H1 (cell line): ENCODE results near the gene HES4. TPM values are rescaled to one million over a fixed set of nuclear protein-coding genes. Genes with fewer than 3 reads are reported as not detected.

ENCODE experiments used
- CTCF ChIA-PET: fragments of 300-600 bp; sonication (Branson Sonifier 250); formaldehyde crosslinking; loops from one replicate; lab custom pipeline; 2021; ENCODE audit not compliant: partially characterized antibody; lab: Charles Lee
- POLR2A ChIA-PET: fragments of 300-600 bp; sonication (Branson Sonifier 250); formaldehyde crosslinking; loops from one replicate; lab custom pipeline; 2021; ENCODE audit warnings: inconsistent platforms; ENCODE audit not compliant: partially characterized antibody; lab: Charles Lee
- DNase-seq, 2 experiments: peaks; one replicate each; pipeline versions ENCODE4 v3.0.0 to v3.0.0-alpha.2; 2010 to 2022; ENCODE audit warnings: low spot score in 2 of 2, low read depth in 1 of 2, mixed read lengths in 1 of 2
- FAIRE-seq: peaks from 2 replicates; lab custom pipeline; 2011; peaks lifted over from hg19 to GRCh38; lab: Jason Lieb, UNC
- H2AFZ ChIP-seq: 2 replicates; pipeline ENCODE4 v1.8.1; 2012; ENCODE audit warnings: low read length, inconsistent platforms
- H2AK5ac ChIP-seq: 2 replicates; pipeline ENCODE4 v1.6.1; 2013; ENCODE audit warnings: low read depth, low read length
- H2BK120ac ChIP-seq: replicated peaks from 2 replicates; pipeline ENCODE3; 2013; ENCODE audit warnings: low read depth, low read length, inconsistent platforms
- H2BK12ac ChIP-seq: 2 replicates; pipeline ENCODE4 v1.6.1; 2013; ENCODE audit warnings: low read depth, low read length
- H2BK15ac ChIP-seq: 2 replicates; pipeline ENCODE4 v1.6.1; 2013; ENCODE audit warnings: low read length
- H2BK20ac ChIP-seq: 2 replicates; pipeline ENCODE4 v1.6.1; 2013; ENCODE audit warnings: low read length
- H2BK5ac ChIP-seq: 2 replicates; pipeline ENCODE4 v1.6.1; 2013; ENCODE audit warnings: low read depth, low read length
- H3K14ac ChIP-seq: 2 replicates; pipeline ENCODE4 v1.6.1; 2013; ENCODE audit warnings: inconsistent platforms; ENCODE audit not compliant: insufficient read length
- H3K18ac ChIP-seq: 2 replicates; pipeline ENCODE4 v1.6.1; 2013; ENCODE audit warnings: low read length; ENCODE audit errors: extremely low read depth
- H3K23ac ChIP-seq: 2 replicates; pipeline ENCODE4 v1.6.1; 2013; ENCODE audit warnings: inconsistent platforms; ENCODE audit not compliant: insufficient read length
- H3K23me2 ChIP-seq: 2 replicates; pipeline ENCODE4 v1.6.1; 2013; ENCODE audit warnings: low read depth, low read length
- H3K27ac ChIP-seq: 2 replicates; pipeline ENCODE4 v1.6.1; 2011; ENCODE audit warnings: low read depth, low read length, inconsistent platforms
- H3K27me3 ChIP-seq, 4 experiments: replicated peaks in 1 of 4; 1 replicate in 1 of 4; 2 replicates in 3 of 4; pipeline versions ENCODE4 v1.6.1 to v1.8.1; 2011 to 2013; ENCODE audit warnings: low read length in 3 of 4, mild to moderate bottlenecking in 3 of 4, inconsistent platforms in 2 of 4, mixed read lengths in 2 of 4, moderate library complexity in 1 of 4; ENCODE audit not compliant: control insufficient read depth in 3 of 4, insufficient read depth in 3 of 4; ENCODE audit errors: extremely low read depth in 1 of 4
- H3K36me3 ChIP-seq, 4 experiments: 2 replicates each; pipeline versions ENCODE4 v1.6.1 to v1.8.1; 2011 to 2013; ENCODE audit warnings: mild to moderate bottlenecking in 4 of 4, low read length in 3 of 4, moderate library complexity in 2 of 4, control low read depth in 1 of 4, inconsistent platforms in 1 of 4; ENCODE audit not compliant: insufficient read depth in 4 of 4, control insufficient read depth in 2 of 4
- H3K4ac ChIP-seq: replicated peaks from 2 replicates; pipeline ENCODE3; 2013; ENCODE audit warnings: low read length, low read depth, mixed read lengths, inconsistent platforms; ENCODE audit not compliant: insufficient read length
- H3K4me1 ChIP-seq, 4 experiments: replicated peaks in 1 of 4; 1 replicate in 1 of 4; 2 replicates in 3 of 4; pipeline versions ENCODE4 v1.6.1 to v1.8.1; 2011 to 2013; ENCODE audit warnings: low read length in 3 of 4, inconsistent platforms in 2 of 4, mixed read lengths in 1 of 4; ENCODE audit not compliant: insufficient read depth in 4 of 4, control insufficient read depth in 3 of 4
- H3K4me2 ChIP-seq, 2 experiments: 2 replicates each; pipeline versions ENCODE4 v1.6.1 to v1.8.1; 2011 to 2013; ENCODE audit warnings: low read depth in 2 of 2, low read length in 2 of 2, control low read depth in 1 of 2, inconsistent platforms in 1 of 2, mild to moderate bottlenecking in 1 of 2; ENCODE audit not compliant: insufficient read depth in 1 of 2
- H3K4me3 ChIP-seq, 4 experiments: fragments of 200-600, 300-600 bp in 1 of 4; sonication (generic), shearing (Covaris generic), sonication (Bioruptor Twin) in 1 of 4; 2 replicates each; pipeline versions ENCODE4 v1.5.1 to v1.8.1; 2011 to 2016; ENCODE audit warnings: low read length in 4 of 4, low read depth in 3 of 4, control low read depth in 2 of 4, inconsistent platforms in 2 of 4, mild to moderate bottlenecking in 2 of 4, mixed read lengths in 1 of 4, moderate library complexity in 1 of 4; ENCODE audit not compliant: insufficient read depth in 2 of 4; ENCODE audit errors: extremely low read depth in 1 of 4
- H3K56ac ChIP-seq: replicated peaks from 2 replicates; pipeline ENCODE3; 2013; ENCODE audit warnings: low read depth, mild to moderate bottlenecking, mixed read lengths, low read length, inconsistent platforms; ENCODE audit not compliant: insufficient read length
- H3K79me1 ChIP-seq: 2 replicates; pipeline ENCODE4 v1.6.1; 2013; ENCODE audit warnings: low read depth, low read length, control low read depth
- H3K79me2 ChIP-seq, 2 experiments: 2 replicates each; pipeline versions ENCODE4 v1.6.1 to v1.8.1; 2012 to 2013; ENCODE audit warnings: low read length in 2 of 2, mild to moderate bottlenecking in 2 of 2, inconsistent platforms in 1 of 2; ENCODE audit not compliant: insufficient read depth in 2 of 2, control insufficient read depth in 1 of 2
- H3K9ac ChIP-seq, 4 experiments: replicated peaks in 1 of 4; 1 replicate in 1 of 4; 2 replicates in 3 of 4; pipeline versions ENCODE4 v1.6.1 to v1.8.1; 2011 to 2013; ENCODE audit warnings: low read depth in 3 of 4, low read length in 3 of 4, control low read depth in 2 of 4, mild to moderate bottlenecking in 2 of 4, moderate library complexity in 2 of 4, inconsistent platforms in 1 of 4; ENCODE audit errors: extremely low read depth in 1 of 4
- H3K9me3 ChIP-seq, 2 experiments: 2 replicates each; pipeline versions ENCODE4 v1.6.1 to v1.8.1; 2012 to 2013; ENCODE audit warnings: mild to moderate bottlenecking in 2 of 2, moderate library complexity in 2 of 2, control low read depth in 1 of 2, inconsistent platforms in 1 of 2, low read depth in 1 of 2, low read length in 1 of 2, mixed read lengths in 1 of 2; ENCODE audit not compliant: insufficient read depth in 2 of 2
- H4K20me1 ChIP-seq, 2 experiments: replicated peaks in 1 of 2; 2 replicates each; pipeline versions ENCODE3 to v1.8.1; 2011 to 2013; ENCODE audit warnings: inconsistent platforms in 2 of 2, low read length in 2 of 2, mild to moderate bottlenecking in 1 of 2; ENCODE audit not compliant: insufficient read depth in 2 of 2, control insufficient read depth in 1 of 2
- H4K5ac ChIP-seq: 2 replicates; pipeline ENCODE4 v1.6.1; 2013; ENCODE audit warnings: low read length, low read depth, mixed read lengths, inconsistent platforms; ENCODE audit not compliant: insufficient read length
- H4K8ac ChIP-seq: 2 replicates; pipeline ENCODE4 v1.8.0; 2013; ENCODE audit warnings: mild to moderate bottlenecking, moderate library complexity, low read length, inconsistent platforms; ENCODE audit not compliant: insufficient read depth; ENCODE audit errors: extremely low read depth
- H4K91ac ChIP-seq: replicated peaks from 2 replicates; pipeline ENCODE3; 2013; ENCODE audit warnings: low read length, mixed read lengths, inconsistent platforms; ENCODE audit not compliant: insufficient read length
- ATF3 ChIP-seq: IDR thresholded peaks from 2 replicates; pipeline ENCODE4 v1.6.1; 2011; ENCODE audit warnings: low read depth, mild to moderate bottlenecking, low read length; ENCODE audit not compliant: insufficient read depth
- BACH1 ChIP-seq: IDR thresholded peaks from 2 replicates; pipeline ENCODE4 v1.6.1; 2012; ENCODE audit warnings: low read length, improper control_type of control experiment
- CHD1 ChIP-seq: IDR thresholded peaks from 2 replicates; pipeline ENCODE4 v1.6.1; 2012; ENCODE audit warnings: low read depth, low read length, improper control_type of control experiment
- CTCF ChIP-seq, 3 experiments: IDR thresholded peaks; 1 replicate in 2 of 3; 2 replicates in 1 of 3; pipeline versions ENCODE4 v1.5.1 to v1.6.1; 2011; ENCODE audit warnings: low read length in 3 of 3, mild to moderate bottlenecking in 3 of 3, inconsistent platforms in 2 of 3, low read depth in 1 of 3, moderate library complexity in 1 of 3; ENCODE audit not compliant: insufficient read depth in 1 of 3; ENCODE audit errors: control extremely low read depth in 1 of 3
- KDM1A ChIP-seq: fragments of 200-600, 300-600 bp; sonication (generic); IDR thresholded peaks from 2 replicates; pipeline ENCODE4 v1.7.1; 2016; ENCODE audit warnings: mild to moderate bottlenecking, low read length, borderline replicate concordance
- RAD21 ChIP-seq, 2 experiments: IDR thresholded peaks in 1 of 2; conservative IDR thresholded peaks in 1 of 2; 2 replicates each; pipeline ENCODE4 v1.6.1; 2011; ENCODE audit warnings: low read depth in 2 of 2, low read length in 2 of 2, improper control_type of control experiment in 1 of 2, inconsistent platforms in 1 of 2, mild to moderate bottlenecking in 1 of 2, moderate library complexity in 1 of 2
- RNF2 ChIP-seq: fragments of 200-900, 300-1000 bp; sonication (generic); IDR thresholded peaks from 2 replicates; pipeline ENCODE4 v1.7.1; 2016; ENCODE audit warnings: borderline replicate concordance, low read depth, mild to moderate bottlenecking, antibody characterized with exemption, low read length; ENCODE audit not compliant: poor library complexity, severe bottlenecking; ENCODE audit errors: missing control alignments
- SIN3A ChIP-seq, 2 experiments: IDR thresholded peaks in 1 of 2; conservative IDR thresholded peaks in 1 of 2; 2 replicates each; pipeline ENCODE4 v1.6.1; 2011 to 2012; ENCODE audit warnings: low read length in 2 of 2, improper control_type of control experiment in 1 of 2, low read depth in 1 of 2, mild to moderate bottlenecking in 1 of 2
- TEAD4 ChIP-seq: IDR thresholded peaks from 2 replicates; pipeline ENCODE4 v1.6.1; 2012; ENCODE audit warnings: low read depth, low read length, inconsistent platforms, mixed read lengths
- WGBS, 2 experiments: shearing (Covaris generic) in 1 of 2; methylation state at CpG; one replicate each; pipeline versions ENCODE4 v1.1.6 to v1.1.7; 2013 to 2015; ENCODE audit warnings: low lambda C conversion rate in 2 of 2, mixed read lengths in 2 of 2, inconsistent platforms in 1 of 2, low coverage in 1 of 2, missing lambda C conversion rate in 1 of 2; ENCODE audit not compliant: insufficient replicate concordance in 2 of 2, insufficient coverage in 1 of 2, insufficient read length in 1 of 2; ENCODE audit errors: extremely low coverage in 1 of 2, missing lambda C conversion rate in 1 of 2; 5-methylcytosine and 5-hydroxymethylcytosine counted together
- polyA plus RNA-seq, 7 experiments: library from polyadenylated mRNA; depleted of rRNA in 3 of 7; stranded (reverse) in 5 of 7; unstranded in 2 of 7; fragments of >200 nt in 5 of 7; fragments of 200-250 nt in 2 of 7; gene quantifications; 1 replicate in 5 of 7; 2 replicates in 1 of 7; 4 replicates in 1 of 7; pipeline versions ENCODE4 v1.2.1 to v1.2.3, GENCODE V29; 2011 to 2013; ENCODE audit warnings: missing spikeins in 2 of 7, mixed read lengths in 2 of 7
- total RNA-seq: library from RNA; stranded (reverse); fragmentation: NEBNext Ultra II Directional; extraction: Animal tissue kit (Norgen Biotek cat#: 25700); gene quantifications from 2 replicates; pipeline ENCODE4 v1.2.1, GENCODE V29; 2021

HES4 gene
- total and polyA plus RNA-seq, 2 of the 8 experiments (the other 6 are each of a cell fraction or from before 2014, with no cell fraction given), result 2.8 to 3.5 TPM

- Histone ChIP-seq H2BK120ac (no peak overlapping the region), H2BK15ac (no peak overlapping the region), H3K18ac (no peak overlapping the region), H3K14ac (no peak overlapping the region), H3K27me3 (peaks cover 4 to 11% (median 8%) of the 10 kb centered on the region in 4 experiments), H2BK20ac (no peak overlapping the region), H3K4ac (no peak overlapping the region), H3K4me1 (peaks cover 0 to 4% (median 0%) of the 10 kb centered on the region in 4 experiments; a peak in 1 of 7 replicates), H3K36me3 (peaks cover 8 to 54% (median 34%) of the 10 kb centered on the region in 4 experiments; a peak in 7 of 8 replicates), H3K9me3 (no peaks in the 10 kb centered on the region; a peak in 1 of 4 replicates), H2BK12ac (no peak overlapping the region), H3K23me2 (peaks cover 6% of the 10 kb centered on the region), H3K4me3 (no peak overlapping the region), H3K9ac (no peak overlapping the region), H4K20me1 (peaks cover 22 to 23% of the 10 kb centered on the region in 2 experiments), H2BK5ac (no peak overlapping the region), H3K23ac (no peak overlapping the region), H3K79me2 (peaks cover 0 to 14% of the 10 kb centered on the region in 2 experiments; a peak in 3 of 4 replicates), H3K56ac (no peak overlapping the region), H4K5ac (no peak overlapping the region), H4K8ac (no peak overlapping the region), H4K91ac (no peak overlapping the region), H3K4me2 (no peak overlapping the region), H2AFZ (no peak overlapping the region), H2AK5ac (no peak overlapping the region), H3K27ac (no peak overlapping the region), H3K79me1 (peaks cover 14% of the 10 kb centered on the region)
- ChIA-PET POLR2A (interaction anchor here (8.8 kb wide), 1 partner anchor 13 kb away, joined by 65 read pairs; no protein-coding TSS in a partner anchor), CTCF (interaction anchor here (1.0 to 2.1 kb wide), 8 partner anchors 9 to 109 kb away, joined by 3 to 5 read pairs (median 3); no protein-coding TSS in a partner anchor)
- no peak for DNase-seq
- FAIRE-seq, result no peak
- 100% methylated on average over 4 of the region's 6 CpGs; no CpG with 5 or more reads in 1 of the 2 experiments for WGBS, 2 experiments
- TF ChIP-seq CHD1, result no peak
- no peak for TF ChIP-seq BACH1
- no peak for TF ChIP-seq TEAD4
- TF ChIP-seq RNF2, result no peak
- TF ChIP-seq SIN3A (conservative IDR thresholded peaks at IDR 0.05 in 1 of 2, IDR thresholded peaks at IDR 0.05 in 1 of 2; ENCODE audit: low read depth in 1 of 2, low read length in 2 of 2), result no peak
- no peak for TF ChIP-seq RAD21 (IDR thresholded peaks at IDR 0.05 in 1 of 2, conservative IDR thresholded peaks at IDR 0.05 in 1 of 2; ENCODE audit: low read depth in 2 of 2, low read length in 2 of 2)
- no peak for TF ChIP-seq CTCF (IDR thresholded peaks at IDR 0.05; ENCODE audit: control extremely low read depth in 1 of 3, insufficient read depth in 1 of 3, low read depth in 1 of 3, low read length in 3 of 3)
- TF ChIP-seq KDM1A, result no peak
- no peak for TF ChIP-seq ATF3
Observed at GRCh38 chr1:955474-955873, 44.4 kb downstream of the HES4 start.
